ENCODE results near the gene CASZ1.

DNA sequence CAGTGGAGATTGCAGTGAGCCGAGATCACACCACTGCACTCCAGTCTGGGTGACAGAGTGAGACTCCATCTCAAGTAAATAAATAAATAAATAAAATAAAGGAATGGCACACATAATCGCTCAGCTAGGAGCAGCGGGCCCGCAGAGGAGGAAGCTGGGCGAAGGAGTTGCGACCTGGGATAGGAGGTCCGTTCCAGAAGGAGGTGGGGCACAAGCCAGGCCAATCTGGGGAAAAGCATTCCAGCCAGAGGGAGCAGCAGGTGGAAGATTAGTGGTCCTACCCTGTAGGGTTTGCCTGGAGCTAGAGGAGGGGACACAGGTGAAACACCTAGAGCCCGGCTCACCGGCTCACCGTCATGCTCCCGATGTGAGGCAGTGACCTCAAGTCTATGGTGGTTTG lies 40.3 kb upstream of the CASZ1 start:
- TF ChIP-seq, protein P1, sequence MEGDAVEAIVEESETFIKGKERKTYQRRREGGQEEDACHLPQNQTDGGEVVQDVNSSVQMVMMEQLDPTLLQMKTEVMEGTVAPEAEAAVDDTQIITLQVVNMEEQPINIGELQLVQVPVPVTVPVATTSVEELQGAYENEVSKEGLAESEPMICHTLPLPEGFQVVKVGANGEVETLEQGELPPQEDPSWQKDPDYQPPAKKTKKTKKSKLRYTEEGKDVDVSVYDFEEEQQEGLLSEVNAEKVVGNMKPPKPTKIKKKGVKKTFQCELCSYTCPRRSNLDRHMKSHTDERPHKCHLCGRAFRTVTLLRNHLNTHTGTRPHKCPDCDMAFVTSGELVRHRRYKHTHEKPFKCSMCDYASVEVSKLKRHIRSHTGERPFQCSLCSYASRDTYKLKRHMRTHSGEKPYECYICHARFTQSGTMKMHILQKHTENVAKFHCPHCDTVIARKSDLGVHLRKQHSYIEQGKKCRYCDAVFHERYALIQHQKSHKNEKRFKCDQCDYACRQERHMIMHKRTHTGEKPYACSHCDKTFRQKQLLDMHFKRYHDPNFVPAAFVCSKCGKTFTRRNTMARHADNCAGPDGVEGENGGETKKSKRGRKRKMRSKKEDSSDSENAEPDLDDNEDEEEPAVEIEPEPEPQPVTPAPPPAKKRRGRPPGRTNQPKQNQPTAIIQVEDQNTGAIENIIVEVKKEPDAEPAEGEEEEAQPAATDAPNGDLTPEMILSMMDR (IDR thresholded peaks at IDR 0.05; ENCODE audit: insufficient read depth, low read length), result no peak
- no peak for TF ChIP-seq POLR2AphosphoS5 (IDR thresholded peaks at IDR 0.05; ENCODE audit: low read depth)
- TF ChIP-seq, protein P2, sequence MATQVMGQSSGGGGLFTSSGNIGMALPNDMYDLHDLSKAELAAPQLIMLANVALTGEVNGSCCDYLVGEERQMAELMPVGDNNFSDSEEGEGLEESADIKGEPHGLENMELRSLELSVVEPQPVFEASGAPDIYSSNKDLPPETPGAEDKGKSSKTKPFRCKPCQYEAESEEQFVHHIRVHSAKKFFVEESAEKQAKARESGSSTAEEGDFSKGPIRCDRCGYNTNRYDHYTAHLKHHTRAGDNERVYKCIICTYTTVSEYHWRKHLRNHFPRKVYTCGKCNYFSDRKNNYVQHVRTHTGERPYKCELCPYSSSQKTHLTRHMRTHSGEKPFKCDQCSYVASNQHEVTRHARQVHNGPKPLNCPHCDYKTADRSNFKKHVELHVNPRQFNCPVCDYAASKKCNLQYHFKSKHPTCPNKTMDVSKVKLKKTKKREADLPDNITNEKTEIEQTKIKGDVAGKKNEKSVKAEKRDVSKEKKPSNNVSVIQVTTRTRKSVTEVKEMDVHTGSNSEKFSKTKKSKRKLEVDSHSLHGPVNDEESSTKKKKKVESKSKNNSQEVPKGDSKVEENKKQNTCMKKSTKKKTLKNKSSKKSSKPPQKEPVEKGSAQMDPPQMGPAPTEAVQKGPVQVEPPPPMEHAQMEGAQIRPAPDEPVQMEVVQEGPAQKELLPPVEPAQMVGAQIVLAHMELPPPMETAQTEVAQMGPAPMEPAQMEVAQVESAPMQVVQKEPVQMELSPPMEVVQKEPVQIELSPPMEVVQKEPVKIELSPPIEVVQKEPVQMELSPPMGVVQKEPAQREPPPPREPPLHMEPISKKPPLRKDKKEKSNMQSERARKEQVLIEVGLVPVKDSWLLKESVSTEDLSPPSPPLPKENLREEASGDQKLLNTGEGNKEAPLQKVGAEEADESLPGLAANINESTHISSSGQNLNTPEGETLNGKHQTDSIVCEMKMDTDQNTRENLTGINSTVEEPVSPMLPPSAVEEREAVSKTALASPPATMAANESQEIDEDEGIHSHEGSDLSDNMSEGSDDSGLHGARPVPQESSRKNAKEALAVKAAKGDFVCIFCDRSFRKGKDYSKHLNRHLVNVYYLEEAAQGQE (IDR thresholded peaks at IDR 0.05; ENCODE audit: insufficient replicate concordance, low read depth), result no peak
- no peak for TF ChIP-seq GABPA (IDR thresholded peaks at IDR 0.05; ENCODE audit: low read depth)
- TF ChIP-seq SPI1 (IDR thresholded peaks at IDR 0.05; ENCODE audit: borderline replicate concordance, low read depth), result no peak
